Osteocyte (in vitro differentiated cells): Measurements from ENCODE around the gene APRT. TPM values are rescaled to one million over a fixed set of nuclear protein-coding genes. Genes with fewer than 3 reads are reported as not detected.

ENCODE experiments used
- DNase-seq: peaks from one replicate; pipeline ENCODE4 v3.0.0; 2021; ENCODE audit warnings: mixed read lengths; ENCODE audit not compliant: unreplicated experiment; ENCODE audit errors: extremely low spot score
- H3K27ac Mint-ChIP-seq: one replicate; pipeline ENCODE4 v1.8.0; 2021; ENCODE audit warnings: mild to moderate bottlenecking, mixed read lengths; ENCODE audit not compliant: unreplicated experiment
- H3K27me3 Mint-ChIP-seq: one replicate; pipeline ENCODE4 v1.8.0; 2021; ENCODE audit warnings: mixed read lengths; ENCODE audit not compliant: unreplicated experiment
- H3K36me3 Mint-ChIP-seq: one replicate; pipeline ENCODE4 v1.8.0; 2021; ENCODE audit warnings: mixed read lengths; ENCODE audit not compliant: unreplicated experiment
- H3K4me1 Mint-ChIP-seq: one replicate; pipeline ENCODE4 v1.8.0; 2021; ENCODE audit warnings: mixed read lengths; ENCODE audit not compliant: unreplicated experiment
- H3K4me3 Mint-ChIP-seq: one replicate; pipeline ENCODE4 v1.8.0; 2021; ENCODE audit warnings: mild to moderate bottlenecking, moderate library complexity, mixed read lengths; ENCODE audit not compliant: unreplicated experiment
- H3K9me3 Mint-ChIP-seq: one replicate; pipeline ENCODE4 v1.8.0; 2021; ENCODE audit warnings: mixed read lengths; ENCODE audit not compliant: unreplicated experiment
- CTCF ChIP-seq: fragments of 200-600 bp; sonication (generic); IDR thresholded peaks from 2 replicates; pipeline ENCODE4 v1.5.0; 2021; ENCODE audit warnings: antibody characterized with exemption, mild to moderate bottlenecking, moderate library complexity
- total RNA-seq: library from RNA; stranded (reverse); gene quantifications from 2 replicates; pipeline ENCODE4 v1.2.1, GENCODE V29; 2021

APRT gene
- total RNA-seq, 1 donor from 2014 or later, result 77.1 TPM

DNA sequence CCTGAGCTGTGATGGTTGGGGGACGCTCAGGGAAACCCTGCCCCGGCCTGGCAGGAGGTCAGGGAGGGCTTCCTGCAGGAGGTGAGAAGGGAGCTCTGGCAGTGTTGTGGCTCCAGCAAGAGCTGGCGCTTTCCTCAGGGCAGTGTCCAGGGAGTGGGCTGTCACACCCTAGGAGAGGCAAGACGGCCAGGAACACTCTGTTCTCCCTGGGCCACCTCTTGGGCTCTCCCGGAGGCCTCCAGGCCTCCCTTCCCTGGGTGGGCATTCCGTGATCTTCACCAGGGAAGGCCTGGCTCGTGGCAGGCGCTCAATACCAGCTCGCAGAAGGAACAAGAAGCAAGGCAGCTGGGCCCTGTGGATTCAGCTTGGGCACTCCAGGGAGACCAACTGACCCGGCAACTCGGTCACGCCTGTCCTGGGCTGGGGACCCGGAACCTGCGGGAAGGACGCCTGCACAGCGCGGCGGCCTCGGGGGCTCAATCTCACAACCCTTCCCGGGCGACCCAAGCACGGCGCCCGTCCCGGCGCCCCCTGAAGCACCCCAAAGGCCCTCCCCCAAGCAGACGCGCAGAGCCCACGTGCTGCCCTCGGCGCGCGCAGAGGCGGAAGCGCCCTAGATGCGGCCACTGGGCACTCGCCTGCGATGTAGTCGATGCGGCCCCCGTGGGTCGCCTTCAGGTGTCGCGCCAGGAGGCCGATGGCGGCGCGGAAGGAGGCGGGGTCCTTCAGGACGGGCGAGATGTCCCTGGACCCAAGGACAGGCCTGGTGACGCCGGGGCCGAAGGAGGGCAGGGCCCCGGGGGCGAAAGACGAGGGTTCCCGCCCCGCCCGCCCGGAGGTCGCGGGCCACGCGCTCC lies 588 bp downstream of the APRT start:
- Mint-ChIP-seq H3K4me3 (peak overlapping the region; percentile 88), H3K4me1 (peaks cover 21% of the 10 kb centered on the region), H3K27ac (peak overlapping the region; percentile 89), H3K27me3 (no peaks in the 10 kb centered on the region), H3K9me3 (no peaks in the 10 kb centered on the region), H3K36me3 (no peaks in the 10 kb centered on the region)
- no peak for DNase-seq
- no peak for TF ChIP-seq CTCF

- H3K27me3 Mint-ChIP-seq, result no peaks in the 10 kb centered on the region
- peaks cover 21% of the 10 kb centered on the region for H3K4me1 Mint-ChIP-seq
- H3K36me3 Mint-ChIP-seq, result no peaks in the 10 kb centered on the region
- no peak for TF ChIP-seq CTCF
- H3K4me3 Mint-ChIP-seq, result peak overlapping the region; percentile 88
- H3K27ac Mint-ChIP-seq, result peak overlapping the region; percentile 89
- DNase-seq, result no peak
- no peaks in the 10 kb centered on the region for H3K9me3 Mint-ChIP-seq
These were observed 1.4 kb downstream of the APRT start for GRCh38 chr16:88810166-88810911.

- no peaks in the 10 kb centered on the region for H3K36me3 Mint-ChIP-seq
- no peaks in the 10 kb centered on the region for H3K9me3 Mint-ChIP-seq
- H3K27ac Mint-ChIP-seq, result no peak overlapping the region
- peaks cover 21% of the 10 kb centered on the region for H3K4me1 Mint-ChIP-seq
- no peaks in the 10 kb centered on the region for H3K27me3 Mint-ChIP-seq
- H3K4me3 Mint-ChIP-seq, result no peak overlapping the region
- no peak for TF ChIP-seq CTCF
- no peak for DNase-seq
These were observed 2.0 kb downstream of the APRT start for GRCh38 chr16:88809676-88810165.

DNA sequence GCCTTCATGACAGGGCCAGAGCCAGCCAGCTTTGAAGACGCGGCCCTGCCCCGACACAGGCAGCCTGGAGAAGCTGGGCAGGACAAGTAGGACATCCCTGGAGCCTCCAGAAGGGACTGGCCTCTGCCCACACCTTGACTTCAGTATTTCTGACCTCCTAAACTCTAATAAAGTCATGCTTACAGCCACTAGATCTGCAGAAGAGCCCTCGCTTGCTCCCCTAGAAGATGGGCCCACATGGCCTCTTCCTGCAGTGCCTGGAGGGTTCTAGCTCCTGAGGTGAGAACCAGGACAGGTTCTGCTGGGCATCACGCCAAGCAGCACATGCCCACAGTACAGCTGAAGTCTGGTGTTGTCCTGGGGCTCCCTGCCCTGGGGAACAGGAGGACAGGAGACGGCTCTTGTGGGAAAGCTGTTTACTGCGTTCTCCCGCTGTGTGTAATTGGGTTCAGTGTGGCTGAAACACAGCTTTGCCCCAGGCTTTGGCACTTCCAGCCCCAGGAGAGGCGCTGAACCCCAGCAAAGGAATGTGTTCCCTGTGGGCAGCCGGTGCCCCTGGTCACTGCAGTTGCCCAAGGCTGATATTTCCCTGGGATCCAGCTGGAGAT lies 2.6 kb downstream of the APRT start:
- no peak for TF ChIP-seq CTCF
- no peaks in the 10 kb centered on the region for H3K27me3 Mint-ChIP-seq
- H3K4me3 Mint-ChIP-seq, result no peak overlapping the region
- H3K4me1 Mint-ChIP-seq, result peaks cover 21% of the 10 kb centered on the region
- H3K27ac Mint-ChIP-seq, result peak overlapping the region; percentile 14
- no peaks in the 10 kb centered on the region for H3K36me3 Mint-ChIP-seq
- peak; percentile 78 for DNase-seq
- H3K9me3 Mint-ChIP-seq, result no peaks in the 10 kb centered on the region
